C4-2B (cell line): Measurements from ENCODE around the gene MTHFS.

Source experiments
- CTCF ChIP-seq: fragments of 450-650 bp; conservative IDR thresholded peaks from 2 replicates; pipeline ENCODE4 v1.5.1; 2017; ENCODE audit warnings: mild to moderate bottlenecking
- ZFX ChIP-seq: fragments of 450-650 bp; IDR thresholded peaks from 2 replicates; pipeline ENCODE4 v1.6.1; 2017

GRCh38 chr15:79896131-79896633 is 632 bp downstream of the MTHFS start:
- TF ChIP-seq CTCF (no peak), ZFX (no peak)
